ENCODE results near the gene KTN1.

KTN1 gene

DNA sequence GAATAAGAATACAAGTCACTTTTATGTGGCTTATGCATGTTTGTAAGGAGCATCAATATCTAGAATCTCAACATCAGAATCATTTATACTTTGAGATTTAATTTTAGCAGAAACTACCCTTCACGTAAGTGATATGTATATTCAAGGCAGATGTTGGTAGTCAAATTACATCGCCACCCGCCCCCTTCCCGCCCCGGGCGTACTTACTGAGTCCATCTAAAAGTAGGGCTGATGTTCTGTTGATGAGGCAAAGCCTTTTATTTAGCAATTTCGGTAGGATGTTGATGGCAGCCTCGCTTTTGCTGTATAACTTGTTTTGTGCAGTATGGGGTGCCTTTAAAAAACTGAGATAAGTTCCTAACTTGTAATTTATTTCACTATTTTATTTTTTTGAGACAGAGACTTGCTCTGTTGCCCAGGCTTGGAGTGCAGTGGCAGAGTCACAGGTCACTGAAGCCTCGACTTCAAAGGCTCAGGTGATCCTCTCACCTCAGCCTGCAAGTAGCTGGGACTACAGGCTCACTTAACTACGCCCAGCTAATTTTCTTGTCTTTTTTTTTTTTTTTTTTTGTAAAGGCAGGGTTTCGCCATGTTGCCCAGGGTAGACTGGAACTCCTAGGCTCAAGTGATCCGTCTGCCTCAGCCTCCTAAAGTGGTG is 30.8 kb downstream of the KTN1 start:
- DNase-seq, result no peak

DNA sequence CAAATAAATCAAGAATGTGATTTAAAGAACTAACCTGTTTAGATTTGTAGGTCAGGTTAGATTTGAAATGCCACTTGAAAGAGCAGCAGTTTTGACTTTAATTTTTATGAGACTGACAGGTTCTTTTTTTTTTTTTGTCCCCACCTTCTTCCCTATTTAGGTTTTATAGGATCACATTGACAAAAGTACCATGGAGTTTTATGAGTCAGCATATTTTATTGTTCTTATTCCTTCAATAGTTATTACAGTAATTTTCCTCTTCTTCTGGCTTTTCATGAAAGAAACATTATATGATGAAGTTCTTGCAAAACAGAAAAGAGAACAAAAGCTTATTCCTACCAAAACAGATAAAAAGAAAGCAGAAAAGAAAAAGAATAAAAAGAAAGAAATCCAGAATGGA is 31.9 kb downstream of the KTN1 start:
- no peak for DNase-seq

DNA sequence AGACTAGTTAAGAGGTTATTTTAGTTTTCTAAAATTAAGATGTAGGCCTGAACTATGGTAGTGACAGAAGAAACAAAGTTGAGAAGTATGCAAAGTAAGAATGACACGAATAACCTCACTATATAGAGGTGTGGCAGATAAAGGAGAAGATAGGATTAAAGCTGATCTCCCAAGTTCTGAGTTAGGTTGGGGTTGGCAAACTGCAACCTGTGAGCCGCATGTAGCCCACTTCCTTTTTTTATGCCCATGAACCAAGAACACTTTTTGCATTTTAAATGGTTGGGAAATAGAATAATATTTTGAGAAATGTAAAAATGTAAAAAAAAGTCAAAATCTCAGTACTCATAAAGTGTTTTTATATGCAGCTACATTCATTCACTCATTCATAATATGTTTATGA is 34.3 kb downstream of the KTN1 start:
- DNase-seq, result no peak

DNA sequence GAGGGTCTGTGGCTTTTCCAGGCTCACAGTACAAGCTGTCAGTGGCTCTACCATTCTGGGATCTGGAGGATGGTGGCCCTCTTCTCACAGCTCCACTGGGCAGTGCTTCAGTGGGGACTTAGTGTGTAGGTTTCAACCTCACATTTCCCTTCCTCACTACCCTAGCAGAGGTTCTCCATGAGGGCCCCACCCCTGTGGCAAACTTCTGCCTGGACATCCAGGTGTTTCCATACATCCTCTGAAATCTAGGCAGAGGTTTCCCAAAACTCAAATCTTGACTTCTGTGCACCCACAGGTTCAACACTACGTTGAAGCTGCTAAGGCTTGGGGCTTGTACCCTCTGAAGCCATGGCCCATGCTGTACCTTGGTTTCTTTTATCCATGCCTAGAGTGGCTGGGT is 40.3 kb downstream of the KTN1 start:
- peak in 1 of 5 experiments; percentile 9 for DNase-seq

DNA sequence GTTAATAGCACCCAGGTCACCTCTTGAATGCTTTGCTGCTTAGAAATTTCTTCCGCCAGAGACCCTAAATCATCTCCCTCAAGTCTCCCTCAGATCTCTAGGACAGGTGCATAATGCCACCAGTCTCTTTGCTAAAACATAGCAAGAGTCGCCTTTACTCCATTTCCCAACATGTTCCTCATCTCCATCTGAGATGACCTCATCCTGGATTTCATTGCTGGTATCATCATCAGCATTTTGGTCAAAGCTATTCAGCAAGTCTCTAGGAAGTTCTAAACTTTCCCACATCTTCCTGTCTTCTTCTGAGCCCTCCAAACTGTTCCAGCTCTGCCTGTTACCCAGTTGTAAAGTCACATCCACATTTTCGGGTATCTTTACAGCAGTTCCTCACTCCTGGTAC is 41.0 kb downstream of the KTN1 start:
- no peak for DNase-seq

DNA sequence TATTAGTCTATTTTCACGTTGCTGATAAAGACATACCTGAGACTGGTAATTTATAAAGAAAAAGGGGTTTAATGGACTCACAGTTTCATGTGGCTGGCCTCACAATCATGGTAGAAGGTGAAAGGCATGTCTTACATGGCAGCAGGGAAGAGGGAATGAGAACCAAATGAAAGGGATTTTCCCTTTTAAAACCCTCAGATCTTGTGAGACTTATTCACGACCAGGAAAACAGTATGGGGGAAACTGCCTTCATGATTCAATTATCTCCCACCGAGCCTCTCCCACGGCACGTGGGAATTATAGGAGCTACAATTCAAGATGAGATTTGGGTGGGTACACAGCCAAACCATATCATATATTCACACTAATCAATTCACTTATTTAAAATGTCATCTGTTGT is 41.4 kb downstream of the KTN1 start:
- no peak for DNase-seq

DNA sequence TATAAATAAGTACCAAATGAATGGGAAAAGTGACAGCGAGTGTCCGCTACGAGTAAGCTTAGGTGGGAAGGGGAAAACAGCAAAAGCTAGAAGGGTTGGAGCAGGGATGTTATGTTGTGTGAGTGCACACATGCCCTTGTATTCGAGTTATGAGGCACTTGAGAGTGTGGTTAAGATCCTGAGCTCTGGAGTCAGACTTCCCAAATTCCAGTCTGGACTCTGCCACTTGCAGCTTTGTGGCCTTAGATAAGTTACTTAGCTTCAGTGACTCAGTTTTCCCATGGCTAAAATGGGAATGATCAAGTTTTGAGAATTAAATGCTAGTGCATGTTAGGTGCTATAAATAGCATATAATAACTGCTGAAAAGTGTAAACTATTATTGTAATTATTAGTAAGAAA is 44.9 kb downstream of the KTN1 start:
- no peak for DNase-seq

DNA sequence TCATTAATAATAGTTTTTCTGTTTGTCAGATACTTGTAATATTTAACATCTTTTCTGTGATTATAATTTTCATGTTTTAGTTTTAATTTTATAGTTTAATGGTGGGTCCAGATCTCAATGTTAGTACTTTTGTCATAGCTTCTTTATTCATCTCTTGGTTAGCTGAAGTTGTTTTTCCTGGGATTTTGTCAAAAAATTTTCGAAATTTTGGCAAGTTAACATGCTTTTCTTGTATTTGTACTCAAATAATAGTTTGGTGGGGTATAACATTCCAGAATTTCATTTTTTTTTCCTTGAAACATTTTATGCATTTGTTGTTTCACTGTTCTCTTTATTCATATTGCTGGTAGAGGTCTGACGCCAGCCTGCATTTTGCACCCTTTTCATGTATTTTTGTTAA is 45.5 kb downstream of the KTN1 start:
- no peak for DNase-seq

DNA sequence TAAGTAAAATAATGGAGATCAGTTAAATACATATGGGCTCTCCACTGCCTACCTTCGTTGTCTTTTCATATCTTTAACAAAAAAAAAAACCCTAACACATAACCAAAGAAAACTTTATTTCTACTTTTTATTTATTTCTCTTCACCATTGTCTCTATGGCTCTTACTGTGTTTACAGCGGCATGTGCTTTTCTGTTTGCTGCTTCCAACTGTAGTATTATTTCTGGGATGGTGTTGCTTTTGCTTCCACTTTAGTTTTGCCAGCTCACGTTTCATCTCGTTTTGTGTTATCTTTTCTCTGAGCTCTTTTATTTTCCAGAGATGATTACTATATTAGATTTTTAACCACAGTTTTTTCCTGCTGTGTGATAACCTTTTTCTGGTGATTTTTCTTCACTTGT is 46.1 kb downstream of the KTN1 start:
- DNase-seq, result no peak

DNA sequence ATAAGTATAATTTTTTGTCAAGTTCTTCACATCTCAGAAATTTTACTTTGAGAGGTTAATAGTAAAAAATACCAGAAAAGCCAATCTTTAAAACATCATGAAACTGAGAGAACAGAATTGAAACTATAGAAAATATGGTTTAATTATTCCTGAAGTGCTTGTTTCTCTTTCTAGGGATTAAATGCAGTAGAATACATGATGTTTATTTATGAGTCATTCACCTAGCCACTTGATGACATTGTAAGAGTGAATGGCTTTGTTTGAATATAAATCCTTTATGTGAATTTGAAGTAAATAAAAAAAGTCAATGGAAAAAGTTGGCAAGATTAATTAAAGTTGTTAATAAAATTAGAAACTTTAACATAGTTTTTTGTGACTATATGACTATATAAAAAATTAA is 48.4 kb downstream of the KTN1 start:
- DNase-seq, result no peak

DNA sequence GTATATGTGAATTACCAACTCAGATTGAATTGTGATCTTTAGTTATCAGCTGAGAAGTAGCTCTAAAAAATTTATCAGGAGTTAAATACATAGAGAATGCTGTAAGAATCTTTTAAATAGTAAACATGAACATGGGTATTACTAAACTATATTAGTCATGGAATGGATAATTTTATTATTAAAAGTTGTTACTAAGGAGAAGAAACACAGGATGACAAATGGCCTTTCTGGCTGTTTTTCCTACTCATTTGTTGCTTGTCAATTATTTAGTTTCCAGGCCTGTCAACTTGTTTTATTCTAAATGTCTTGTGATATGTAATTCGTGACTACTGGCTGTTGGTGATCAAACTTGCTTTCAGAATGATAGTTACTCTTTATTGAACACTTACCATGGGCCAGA is 58.7 kb downstream of the KTN1 start:
- DNase-seq, result no peak

DNA sequence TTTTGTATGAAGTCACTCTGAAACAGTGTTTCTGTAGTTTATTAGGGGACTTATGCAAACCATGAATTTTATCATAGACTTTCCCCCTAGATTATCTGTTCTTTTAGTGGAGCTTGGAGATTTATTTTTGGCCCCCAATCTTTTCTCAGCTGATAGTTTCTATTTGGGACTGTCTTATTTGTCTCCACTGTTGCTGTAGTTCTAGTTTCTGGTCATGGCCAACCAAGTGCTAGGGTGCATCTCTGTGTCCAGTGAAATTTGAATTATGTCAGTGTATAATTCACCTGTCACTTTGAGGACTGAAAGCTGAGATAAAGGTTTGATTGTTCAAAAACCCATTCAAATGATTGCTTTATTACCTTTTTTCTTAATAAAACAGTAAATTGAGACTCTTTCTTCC is 61.3 kb downstream of the KTN1 start:
- no peak for DNase-seq

DNA sequence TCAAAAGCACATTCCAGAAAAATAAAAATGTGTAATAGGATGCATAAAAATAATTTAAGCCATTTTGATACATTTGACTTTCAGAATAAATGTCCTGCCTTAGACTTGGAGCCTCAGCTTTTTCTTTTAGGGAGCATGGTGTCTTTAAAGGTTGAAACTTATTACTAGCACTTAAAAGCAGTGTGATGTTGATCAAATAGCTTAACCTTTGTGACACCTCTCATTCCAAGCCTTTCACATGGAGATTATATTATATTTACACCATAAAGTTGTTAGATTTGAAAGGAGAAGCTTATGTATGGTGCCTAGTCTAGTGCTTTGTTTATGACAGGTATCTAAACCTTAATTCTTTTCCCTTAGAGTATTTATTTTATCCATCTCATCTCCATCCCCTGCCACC is 61.9 kb downstream of the KTN1 start:
- DNase-seq, result no peak

DNA sequence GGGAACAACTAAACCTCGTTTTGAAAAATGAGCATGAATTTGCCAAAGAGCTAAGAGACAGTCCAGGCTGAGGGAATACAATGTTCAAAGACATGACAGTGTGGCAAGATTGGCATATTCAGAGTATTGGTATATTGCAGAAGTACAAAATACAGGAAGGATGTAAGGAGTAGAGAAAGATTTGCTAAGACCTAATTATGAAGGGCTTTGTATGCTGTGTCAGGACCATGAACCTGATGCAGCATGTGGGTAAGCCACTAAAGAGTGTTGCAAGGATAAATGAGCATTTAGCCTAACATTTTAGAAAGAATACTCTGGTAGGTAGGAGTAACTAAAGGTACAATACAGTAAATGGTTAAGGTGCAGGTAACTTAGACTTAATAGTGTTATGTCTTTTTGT is 65.1 kb downstream of the KTN1 start:
- no peak for DNase-seq

DNA sequence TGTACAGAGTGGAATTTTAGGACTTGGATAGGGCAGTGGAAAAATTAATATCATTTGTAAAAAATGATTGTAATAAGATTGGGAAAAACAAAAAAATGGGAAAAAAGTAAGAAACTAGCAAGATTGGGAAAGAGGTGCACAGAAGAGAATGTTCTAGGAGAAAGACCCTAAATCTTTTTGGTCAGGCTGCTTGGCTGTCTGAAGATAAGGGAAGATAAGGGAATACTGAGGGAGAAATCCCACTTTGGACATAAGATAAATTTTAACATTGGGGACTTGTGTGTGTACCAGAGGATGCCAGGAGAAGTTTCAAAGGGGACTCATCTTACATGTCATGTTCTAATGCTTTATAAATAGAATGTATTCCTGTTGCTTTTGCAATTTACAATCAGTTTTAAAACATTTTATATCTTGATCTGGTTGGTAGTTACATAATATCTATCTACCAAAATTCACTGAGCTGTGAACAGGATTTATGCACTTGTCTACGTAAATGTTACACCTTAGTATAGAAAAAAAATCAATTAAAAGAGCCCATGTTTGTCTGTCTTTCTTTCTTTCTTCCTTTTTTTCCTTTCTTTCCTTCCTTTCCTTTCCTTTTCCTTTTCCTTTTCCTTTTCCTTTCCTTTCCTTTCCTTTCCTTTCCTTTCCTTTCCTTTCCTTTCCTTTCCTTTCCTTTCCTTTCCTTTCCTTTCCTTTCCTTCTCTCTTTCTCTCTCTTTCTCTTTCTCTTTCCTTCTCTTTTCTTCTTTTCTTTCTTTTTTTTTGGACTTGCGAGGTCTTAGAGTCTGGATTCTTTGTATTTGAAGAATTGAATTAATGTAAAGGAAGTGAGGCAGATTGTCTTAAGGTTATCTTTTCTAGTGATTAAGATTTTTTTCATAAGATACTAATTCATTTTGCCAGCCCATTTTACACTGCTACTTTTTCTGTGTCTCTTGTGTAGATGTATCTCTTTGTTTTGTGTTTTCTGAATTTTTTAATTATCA is 66.1 kb downstream of the KTN1 start:
- no peak for DNase-seq

DNA sequence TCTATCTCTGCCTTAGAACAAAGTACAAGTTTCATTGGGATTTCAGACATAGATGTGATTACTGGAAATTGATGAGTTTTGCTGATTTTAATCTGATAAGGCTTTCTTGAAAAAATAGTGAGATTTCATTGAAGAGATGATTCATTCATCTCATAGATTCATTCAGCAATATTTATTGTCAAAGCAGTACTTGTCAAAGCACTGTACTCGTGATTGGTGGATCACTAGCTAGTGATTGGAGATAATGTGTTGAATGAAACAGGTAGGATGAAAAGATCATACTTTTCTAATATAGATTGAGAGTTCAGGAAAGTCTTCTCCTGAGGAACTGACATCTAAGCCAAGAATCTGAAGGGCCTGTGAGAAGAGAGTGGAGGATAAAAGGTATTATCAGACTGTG is 71.0 kb downstream of the KTN1 start:
- peak in 1 of 5 experiments; percentile 16 for DNase-seq

DNA sequence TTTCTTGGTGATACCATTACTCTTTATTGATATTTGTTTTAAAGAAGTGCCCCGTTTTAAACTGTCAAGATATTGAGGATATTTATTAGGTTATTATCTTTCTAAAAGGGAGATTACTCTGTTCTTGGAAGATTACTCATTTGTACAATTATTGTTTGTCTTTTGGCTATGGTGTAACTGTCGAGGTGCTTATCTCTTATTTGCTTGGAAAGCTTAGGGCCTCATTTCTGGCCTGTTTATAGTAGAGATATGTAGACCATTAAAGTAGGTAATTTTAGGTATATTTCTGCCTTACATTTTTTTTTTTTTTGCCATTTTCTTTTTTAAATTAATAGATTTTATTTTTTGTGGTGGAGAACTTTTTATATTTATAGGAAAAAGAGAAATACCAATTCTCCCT is 74.2 kb downstream of the KTN1 start:
- no peak for DNase-seq

DNA sequence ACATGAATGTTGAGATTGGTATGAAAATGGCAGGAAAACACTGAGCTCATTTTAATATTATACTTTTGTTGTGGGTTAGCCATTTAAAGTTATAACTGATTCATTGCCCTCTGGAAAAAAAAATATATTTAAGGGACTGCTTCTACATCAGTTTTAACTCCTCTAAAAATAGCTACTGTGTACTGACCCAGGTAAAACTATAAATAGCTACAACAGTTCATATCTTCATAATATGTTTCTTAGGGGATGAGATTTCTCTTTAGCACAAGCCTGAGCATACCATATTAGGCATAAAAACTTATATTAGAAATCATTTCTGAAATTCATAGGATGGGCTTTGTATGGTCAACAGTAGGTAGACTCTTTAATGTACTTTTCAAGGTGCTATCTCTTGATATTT is 81.0 kb downstream of the KTN1 start:
- DNase-seq, result no peak

DNA sequence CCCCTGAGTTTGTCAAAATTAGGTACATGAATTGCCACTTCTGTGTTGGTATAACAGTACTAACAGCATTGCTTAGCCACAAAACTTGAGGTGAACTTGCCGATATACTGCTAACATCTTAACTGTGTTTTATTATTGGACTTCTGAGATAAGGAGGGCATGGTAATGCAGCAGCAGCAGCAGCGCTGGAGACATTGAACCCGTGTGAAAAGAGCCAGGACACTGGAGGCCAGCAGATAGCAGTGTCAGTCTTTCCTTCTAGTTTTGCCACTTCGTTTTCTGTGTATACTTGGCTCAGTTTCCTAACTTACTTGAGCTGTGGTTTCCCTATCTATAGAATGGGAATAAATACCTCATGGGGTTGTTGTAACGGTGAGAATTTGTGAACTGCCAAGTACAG is 82.7 kb downstream of the KTN1 start:
- no peak for DNase-seq

DNA sequence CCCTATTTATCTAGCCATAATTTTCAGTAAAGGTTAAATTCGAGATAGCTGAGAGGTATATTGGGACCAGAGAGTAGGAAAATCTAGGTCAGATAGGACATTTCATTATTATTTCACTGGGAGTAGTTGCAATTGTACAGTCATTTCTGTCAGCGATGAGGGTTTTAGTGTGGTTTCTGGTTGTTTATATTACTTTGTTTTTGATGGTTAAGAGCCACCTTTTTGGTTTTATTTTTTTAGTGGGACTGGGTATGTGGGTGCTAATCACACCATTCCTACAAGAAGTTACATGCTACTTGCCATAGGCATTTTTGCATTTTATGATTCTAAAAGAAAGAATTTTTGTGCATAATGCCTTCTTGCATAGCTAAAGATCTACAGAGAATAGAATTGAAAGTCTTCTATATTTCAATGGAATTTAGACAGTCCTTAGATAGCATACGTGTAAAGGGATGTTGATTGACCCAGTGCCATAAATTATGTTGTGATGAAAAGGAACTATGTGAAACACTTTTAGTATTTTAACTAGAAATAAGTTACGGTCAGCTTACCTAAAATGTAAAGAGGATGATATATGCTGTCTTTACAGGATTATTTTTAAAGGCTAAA is 85.2 kb downstream of the KTN1 start:
- DNase-seq, result peak in 1 of 5 experiments; percentile 67

DNA sequence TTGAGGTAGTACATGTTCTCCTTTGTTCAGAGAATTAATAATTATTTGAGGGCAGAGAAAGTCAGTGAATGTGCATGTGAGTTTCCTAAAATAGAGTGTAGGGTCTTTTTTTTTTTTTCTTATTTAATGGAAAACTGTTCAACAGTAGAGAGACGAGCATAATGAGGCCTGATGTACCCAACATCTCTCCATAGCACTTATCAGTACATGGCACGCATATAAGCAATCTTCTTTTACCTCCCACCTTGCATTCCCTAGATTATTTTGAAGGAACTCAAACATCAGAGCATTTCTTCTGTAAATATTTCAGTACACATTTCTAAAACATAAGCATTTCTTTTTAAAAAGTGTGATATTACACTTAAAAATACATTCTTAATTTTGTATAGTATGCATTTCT is 87.8 kb downstream of the KTN1 start:
- no peak for DNase-seq

DNA sequence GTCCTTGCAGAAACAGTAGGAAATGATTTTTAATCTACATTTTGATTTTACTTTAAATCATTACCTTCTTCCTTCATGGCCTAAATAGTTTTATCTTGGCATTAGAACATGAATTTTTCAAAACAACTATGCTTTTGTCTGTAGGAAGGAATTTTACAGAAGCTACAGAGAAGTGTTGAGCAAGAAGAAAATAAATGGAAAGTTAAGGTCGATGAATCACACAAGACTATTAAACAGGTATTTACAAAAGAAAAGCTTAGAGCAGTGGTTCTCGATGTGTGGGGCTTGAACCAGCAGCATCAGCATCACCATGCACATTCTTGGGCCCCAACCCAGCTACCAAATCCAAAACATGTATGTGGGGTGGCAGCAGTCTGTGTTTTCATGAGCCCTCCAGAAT is 91.6 kb downstream of the KTN1 start:
- DNase-seq, result no peak

DNA sequence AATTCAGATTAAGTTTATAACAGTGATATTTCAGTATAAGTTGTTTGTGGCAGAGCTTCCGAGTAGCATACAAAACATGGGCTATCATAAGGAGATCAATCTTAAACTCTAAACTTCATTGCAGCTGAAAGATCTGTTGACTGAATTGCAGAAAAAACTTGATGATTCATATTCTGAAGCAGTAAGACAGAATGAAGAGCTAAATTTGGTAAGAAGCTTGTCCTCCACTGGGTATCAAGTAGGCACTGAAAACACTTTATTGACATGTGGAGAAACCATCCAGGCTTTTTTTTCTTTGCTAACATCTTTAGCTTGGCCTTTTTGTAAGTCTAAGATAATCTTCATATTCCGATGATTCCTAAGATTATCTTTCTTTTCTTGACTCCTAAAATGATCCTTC is 93.0 kb downstream of the KTN1 start:
- DNase-seq, result no peak

DNA sequence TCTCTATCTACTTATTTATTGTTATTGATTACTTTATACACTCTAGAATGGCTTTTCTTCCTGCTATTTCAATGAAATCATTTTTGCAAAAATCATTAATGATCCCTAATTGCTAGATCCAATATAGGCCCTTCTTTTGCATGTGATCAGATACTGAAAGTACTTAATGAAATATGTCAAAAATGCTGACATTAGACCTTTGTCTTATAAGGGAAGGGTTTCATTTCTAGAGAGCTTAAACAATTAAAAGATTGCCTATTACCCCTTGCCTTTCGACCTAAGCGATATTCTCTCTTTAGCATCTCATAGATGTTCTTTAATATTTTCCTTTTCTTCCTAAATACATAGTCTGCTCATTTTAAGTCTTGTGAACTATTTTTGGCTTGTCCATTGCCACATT is 101.1 kb downstream of the KTN1 start:
- no peak for DNase-seq
